Activated naive CD8-positive, alpha-beta T cell treated with anti-CD3 and anti-CD28 coated beads for 36 hours (primary cell): ENCODE results near the gene NVL. TPM values are rescaled to one million over a fixed set of nuclear protein-coding genes. Genes with fewer than 3 reads are reported as not detected.
"Not testable (repeated sequence)": the region's sequence is repeated elsewhere in the genome, so short reads cannot be mapped to it uniquely, and the experiment has no call there.

Experiments
- DNase-seq: peaks from one replicate; pipeline ENCODE4 v3.0.0; 2021
- H3K27ac Mint-ChIP-seq: one replicate; pipeline ENCODE4 v1.8.0; 2022; ENCODE audit warnings: mild to moderate bottlenecking, moderate library complexity, mixed read lengths
- H3K27me3 Mint-ChIP-seq: one replicate; pipeline ENCODE4 v1.8.0; 2022; ENCODE audit warnings: mild to moderate bottlenecking, mixed read lengths
- H3K36me3 Mint-ChIP-seq: one replicate; pipeline ENCODE4 v1.8.0; 2021; ENCODE audit warnings: mild to moderate bottlenecking, mixed read lengths
- H3K4me1 Mint-ChIP-seq: one replicate; pipeline ENCODE4 v1.8.0; 2021; ENCODE audit warnings: mixed read lengths
- H3K4me3 Mint-ChIP-seq: one replicate; pipeline ENCODE4 v1.8.0; 2022; ENCODE audit warnings: mild to moderate bottlenecking, moderate library complexity, mixed read lengths
- H3K9me3 Mint-ChIP-seq: one replicate; pipeline ENCODE4 v1.8.0; 2022; ENCODE audit warnings: mixed read lengths
- total RNA-seq, 2 experiments: library from RNA; stranded (reverse); gene quantifications; one replicate each; pipeline ENCODE4 v1.2.3, GENCODE V29; 2021

NVL gene
- total RNA-seq, 2 experiments from 2014 or later = 41.6 to 45.2 TPM

GRCh38 chr1:224211206-224211962 lies 118.6 kb downstream of the NVL start:
- Mint-ChIP-seq H3K9me3 (no peaks in the 10 kb centered on the region), H3K4me3 (no peak overlapping the region), H3K4me1 (no peaks in the 10 kb centered on the region), H3K36me3 (no peaks in the 10 kb centered on the region), H3K27ac (no peak overlapping the region), H3K27me3 (no peaks in the 10 kb centered on the region)
- DNase-seq = no peak

GRCh38 chr1:224205931-224206538 lies 123.9 kb downstream of the NVL start:
- H3K27me3 Mint-ChIP-seq, H3K9me3 Mint-ChIP-seq, H3K36me3 Mint-ChIP-seq, DNase-seq, H3K4me3 Mint-ChIP-seq: not testable (repeated sequence)
- H3K4me1 Mint-ChIP-seq = peaks cover 12% of the 10 kb centered on the region
- H3K27ac Mint-ChIP-seq = peak overlapping the region; percentile 76

GRCh38 chr1:224205438-224205840 lies 124.5 kb downstream of the NVL start:
- Mint-ChIP-seq H3K9me3 (no peaks in the 10 kb centered on the region), H3K4me1 (peaks cover 12% of the 10 kb centered on the region), H3K36me3 (no peaks in the 10 kb centered on the region), H3K27ac (peak overlapping the region; percentile 76), H3K4me3 (no peak overlapping the region), H3K27me3 (no peaks in the 10 kb centered on the region)
- peak; percentile 38 for DNase-seq

- no peaks in the 10 kb centered on the region for H3K36me3 Mint-ChIP-seq
- H3K27ac Mint-ChIP-seq = no peak overlapping the region
- H3K4me3 Mint-ChIP-seq = no peak overlapping the region
- no peak for DNase-seq
- H3K9me3 Mint-ChIP-seq = no peaks in the 10 kb centered on the region
- H3K4me1 Mint-ChIP-seq = peaks cover 12% of the 10 kb centered on the region
- H3K27me3 Mint-ChIP-seq = no peaks in the 10 kb centered on the region
Observed at GRCh38 chr1:224203243-224204016, 126.5 kb downstream of the NVL start.

- Mint-ChIP-seq H3K9me3 (no peaks in the 10 kb centered on the region), H3K4me1 (peaks cover 12% of the 10 kb centered on the region), H3K36me3 (no peaks in the 10 kb centered on the region), H3K27ac (no peak overlapping the region), H3K4me3 (no peak overlapping the region), H3K27me3 (no peaks in the 10 kb centered on the region)
- DNase-seq = no peak
Observed at GRCh38 chr1:224201853-224202252, 128.1 kb downstream of the NVL start.

GRCh38 chr1:224201383-224201782 lies 128.6 kb downstream of the NVL start:
- Mint-ChIP-seq H3K36me3 (no peaks in the 10 kb centered on the region), H3K4me3 (no peak overlapping the region), H3K4me1 (peaks cover 12% of the 10 kb centered on the region), H3K27me3 (no peaks in the 10 kb centered on the region), H3K9me3 (no peaks in the 10 kb centered on the region), H3K27ac (no peak overlapping the region)
- DNase-seq = no peak

- H3K9me3 Mint-ChIP-seq = no peaks in the 10 kb centered on the region
- H3K27ac Mint-ChIP-seq = no peak overlapping the region
- no peaks in the 10 kb centered on the region for H3K27me3 Mint-ChIP-seq
- peaks cover 7% of the 10 kb centered on the region for H3K36me3 Mint-ChIP-seq
- H3K4me1 Mint-ChIP-seq = peaks cover 6% of the 10 kb centered on the region
- no peak for DNase-seq
- no peak overlapping the region for H3K4me3 Mint-ChIP-seq
Observed at GRCh38 chr1:224199679-224200078, 130.3 kb downstream of the NVL start.

- Mint-ChIP-seq H3K4me1 (peaks cover 4% of the 10 kb centered on the region), H3K27me3 (no peaks in the 10 kb centered on the region), H3K9me3 (no peaks in the 10 kb centered on the region)
Observed at GRCh38 chr1:224198572-224198971, 131.4 kb downstream of the NVL start.

GRCh38 chr1:224196813-224197600 lies 133.0 kb downstream of the NVL start:
- no peak for DNase-seq
- Mint-ChIP-seq H3K4me1 (peaks cover 7% of the 10 kb centered on the region), H3K27me3 (no peaks in the 10 kb centered on the region), H3K4me3 (no peak overlapping the region), H3K36me3 (peaks cover 26% of the 10 kb centered on the region), H3K9me3 (no peaks in the 10 kb centered on the region), H3K27ac (no peak overlapping the region)

More at GRCh38 chr1:224198572-224198971, 131.4 kb downstream of the NVL start:
- DNase-seq = no peak
- no peak overlapping the region for H3K27ac Mint-ChIP-seq
- peaks cover 14% of the 10 kb centered on the region for H3K36me3 Mint-ChIP-seq
- no peak overlapping the region for H3K4me3 Mint-ChIP-seq

- no peak for DNase-seq
- peaks cover 21% of the 10 kb centered on the region for H3K4me1 Mint-ChIP-seq
- peaks cover 34% of the 10 kb centered on the region for H3K36me3 Mint-ChIP-seq
- no peak overlapping the region for H3K27ac Mint-ChIP-seq
- no peaks in the 10 kb centered on the region for H3K9me3 Mint-ChIP-seq
- H3K4me3 Mint-ChIP-seq = no peak overlapping the region
- no peaks in the 10 kb centered on the region for H3K27me3 Mint-ChIP-seq
Observed at GRCh38 chr1:224193319-224193966, 136.5 kb downstream of the NVL start.

- Mint-ChIP-seq H3K4me3 (no peak overlapping the region), H3K27ac (peak overlapping the region; percentile 65), H3K9me3 (no peaks in the 10 kb centered on the region), H3K4me1 (peaks cover 27% of the 10 kb centered on the region), H3K27me3 (no peaks in the 10 kb centered on the region), H3K36me3 (peaks cover 39% of the 10 kb centered on the region)
- DNase-seq = no peak
Observed at GRCh38 chr1:224192082-224192788, 137.7 kb downstream of the NVL start.

- Mint-ChIP-seq H3K9me3 (no peaks in the 10 kb centered on the region), H3K27ac (no peak overlapping the region), H3K4me3 (no peak overlapping the region), H3K4me1 (peaks cover 45% of the 10 kb centered on the region), H3K27me3 (no peaks in the 10 kb centered on the region), H3K36me3 (peaks cover 54% of the 10 kb centered on the region)
- no peak for DNase-seq
Observed at GRCh38 chr1:224189561-224189960, 140.4 kb downstream of the NVL start.

- Mint-ChIP-seq H3K27ac (peak overlapping the region; percentile 68), H3K36me3 (peaks cover 50% of the 10 kb centered on the region), H3K4me3 (peak overlapping the region; percentile 5), H3K9me3 (no peaks in the 10 kb centered on the region), H3K4me1 (peaks cover 50% of the 10 kb centered on the region), H3K27me3 (no peaks in the 10 kb centered on the region)
- no peak for DNase-seq
Observed at GRCh38 chr1:224188286-224188685, 141.7 kb downstream of the NVL start.

GRCh38 chr1:224185208-224185607 lies 144.8 kb downstream of the NVL start:
- Mint-ChIP-seq H3K9me3 (no peaks in the 10 kb centered on the region), H3K4me3 (peak overlapping the region; percentile 92), H3K27me3 (no peaks in the 10 kb centered on the region), H3K4me1 (peaks cover 58% of the 10 kb centered on the region), H3K36me3 (peaks cover 40% of the 10 kb centered on the region), H3K27ac (peak overlapping the region; percentile 52)
- DNase-seq = no peak
